ENCODE data around the gene ZBTB17.

- TF ChIP-seq CTCF (conservative IDR thresholded peaks at IDR 0.05; ENCODE audit: low read length) = no peak
- no peak for TF ChIP-seq EZH2phosphoT487 (IDR thresholded peaks at IDR 0.05; ENCODE audit: borderline replicate concordance, low read depth, low read length)
Observed at GRCh38 chr1:15962176-15962575, 13.7 kb downstream of the ZBTB17 start.

Data from OCI-LY7 (cell line).